HG03469 (cell line): Measurements from ENCODE around the gene IL2RA.

Source experiments
- ATAC-seq: cut with Tn5 transposase; IDR thresholded peaks from one replicate; pipeline ENCODE4 v1.9.1; 2021; ENCODE audit warnings: mild to moderate bottlenecking, moderate library complexity, moderate number of reproducible peaks; ENCODE audit not compliant: unreplicated experiment

Gene IL2RA

GRCh38 chr10:5989756-5990155 lies 72.4 kb downstream of the IL2RA start:
- ATAC-seq = no peak

GRCh38 chr10:5988336-5988920 lies 73.7 kb downstream of the IL2RA start:
- ATAC-seq = no peak

DNA sequence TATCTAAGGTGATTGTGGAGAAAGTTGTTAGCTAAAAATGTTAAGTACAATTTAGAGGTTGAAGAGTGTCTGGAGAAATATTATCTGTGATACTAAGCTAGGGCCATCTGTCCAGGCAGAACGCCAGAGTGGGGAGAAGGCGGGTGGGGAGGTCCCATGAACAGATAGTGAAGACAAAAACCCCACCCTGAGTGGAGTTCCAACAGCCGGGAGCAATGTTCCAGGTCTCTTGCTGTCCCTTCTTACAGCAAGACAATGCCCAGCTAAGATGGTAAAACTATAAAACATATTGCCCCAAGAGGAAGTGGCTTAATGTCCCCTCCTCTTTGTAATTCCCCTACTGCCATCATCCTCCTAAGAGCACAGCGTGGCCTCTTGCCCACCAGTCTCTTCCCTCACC lies 74.4 kb downstream of the IL2RA start:
- ATAC-seq = no peak

DNA sequence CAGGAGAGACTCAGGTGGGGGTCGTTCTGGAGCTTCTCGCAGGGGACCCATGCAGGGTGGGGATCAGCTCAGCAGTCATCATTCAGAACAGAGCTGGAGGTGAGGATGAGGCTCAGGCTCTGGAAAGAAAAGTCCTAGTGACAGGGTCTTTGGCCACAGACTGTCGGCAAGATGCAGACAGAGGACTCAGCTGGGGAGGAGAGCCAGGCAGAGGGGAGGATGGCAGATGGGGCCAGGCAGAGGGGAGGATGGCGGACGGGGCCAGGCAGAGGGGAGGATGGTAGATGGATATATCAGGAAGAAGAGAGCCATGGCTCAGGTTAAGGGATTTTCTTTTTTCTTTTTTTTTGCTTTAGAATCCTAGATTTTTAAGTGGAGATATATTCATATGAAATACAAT lies 77.1 kb downstream of the IL2RA start:
- ATAC-seq = no peak

- ATAC-seq = no peak
Measured at GRCh38 chr10:5983774-5984173, 78.4 kb downstream of the IL2RA start.

DNA sequence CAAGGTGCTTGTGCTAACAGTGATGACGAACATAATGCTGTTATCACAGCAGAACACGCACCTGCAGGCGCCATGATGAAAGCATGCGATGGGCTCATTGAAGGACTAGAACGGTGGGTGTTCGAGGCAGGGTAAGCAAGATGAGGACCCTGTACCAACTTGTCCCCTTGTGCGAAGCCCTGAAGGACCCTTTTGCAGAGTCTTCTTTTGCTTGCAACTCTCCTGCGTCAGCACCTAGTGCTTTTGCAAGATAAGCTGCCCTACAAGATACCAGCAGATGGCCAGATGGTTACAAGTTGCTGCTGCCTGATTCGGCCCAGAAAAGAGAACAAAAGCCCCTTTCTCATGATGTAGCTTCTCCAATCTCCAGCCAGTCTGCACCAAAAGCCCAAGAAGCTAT lies 80.6 kb downstream of the IL2RA start:
- no peak for ATAC-seq

- ATAC-seq = no peak
Measured at GRCh38 chr10:5978230-5978489, 84.0 kb downstream of the IL2RA start.

DNA sequence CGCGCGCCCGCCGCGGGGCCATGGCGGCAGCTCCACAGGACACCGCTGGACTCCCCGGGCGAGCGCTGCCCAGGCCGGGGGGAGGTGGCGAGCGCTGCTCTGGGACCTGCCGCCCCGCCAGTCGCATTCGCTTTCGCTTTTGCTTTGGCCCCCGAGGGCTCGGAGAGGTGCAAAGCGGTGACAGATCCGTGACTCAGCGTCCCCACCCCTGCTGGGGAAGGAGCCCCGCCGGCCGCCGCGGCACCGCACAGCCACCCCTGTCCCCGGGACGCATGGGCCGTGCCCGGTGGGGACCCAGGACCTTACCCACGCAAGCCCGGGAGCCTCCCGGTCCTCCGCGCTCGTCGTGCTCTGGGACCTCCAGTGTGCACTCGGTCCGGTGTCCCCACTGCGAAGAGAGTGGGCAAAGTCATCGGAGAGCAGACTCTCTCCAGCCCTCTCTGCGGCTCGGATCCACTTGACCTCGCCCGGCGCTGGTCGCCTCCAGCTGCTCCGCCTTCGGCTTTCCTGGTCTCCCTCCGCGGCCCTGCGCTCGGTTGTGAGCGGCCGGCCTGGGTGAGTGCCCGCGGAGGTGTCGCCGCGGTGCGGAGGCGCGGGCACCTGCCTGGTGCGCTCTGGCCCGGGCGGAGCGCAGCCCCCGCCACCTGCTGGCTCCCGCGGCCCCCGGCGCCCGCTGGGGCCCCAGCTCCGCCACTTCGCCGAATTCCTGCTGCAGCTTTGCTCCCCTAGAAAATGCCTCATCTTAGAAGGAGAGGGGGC lies 84.5 kb downstream of the IL2RA start, which contains the start of gene IL15RA:
IL15RA (minus strand) TSS at position 73 of the 759 bp plus-strand sequence; CDS start at position 22, 51 bp downstream.
- peak; percentile 29 for ATAC-seq

- ATAC-seq = peak; percentile 7
Measured at GRCh38 chr10:5976512-5977470, 85.4 kb downstream of the IL2RA start.

DNA sequence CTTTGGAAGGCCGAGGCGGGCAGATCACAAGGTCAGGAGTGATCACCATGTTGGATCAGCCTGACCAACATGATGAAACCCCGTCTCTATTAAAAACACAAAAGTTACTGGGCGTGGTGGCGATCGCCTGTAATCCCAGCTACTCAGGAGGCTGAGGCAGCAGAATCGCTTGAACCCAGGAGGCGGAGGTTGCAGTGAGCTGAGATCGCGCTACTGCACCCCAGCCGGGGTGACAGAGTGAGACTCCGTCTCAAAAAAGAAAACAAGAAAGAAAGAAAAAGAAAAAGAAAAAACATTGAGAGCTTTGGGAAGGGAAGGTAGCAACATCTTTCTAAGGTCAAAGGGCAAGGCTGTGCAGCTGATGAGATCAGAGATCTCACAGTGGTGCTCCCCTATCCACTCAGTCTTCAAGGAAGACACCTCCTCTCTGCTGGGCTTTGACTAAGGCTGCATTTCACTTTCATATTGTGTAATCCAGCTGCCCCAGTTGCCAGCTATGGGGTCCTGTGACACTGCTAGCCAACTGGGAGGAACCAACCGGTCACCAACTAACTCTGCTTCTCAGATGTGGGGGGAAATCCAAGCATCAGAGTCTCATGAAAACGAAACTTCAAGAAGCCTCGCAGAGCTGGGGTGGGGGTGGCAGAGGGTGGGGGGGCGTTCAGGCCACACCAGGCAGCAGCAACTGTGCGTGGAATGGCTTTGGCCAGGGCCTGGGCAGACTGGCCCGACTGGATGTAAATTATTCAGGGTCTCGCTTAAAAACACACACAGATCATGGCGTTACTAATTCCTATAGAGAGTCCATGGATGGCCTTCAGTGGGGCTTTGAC lies 86.3 kb downstream of the IL2RA start:
- peak; percentile 56 for ATAC-seq

DNA sequence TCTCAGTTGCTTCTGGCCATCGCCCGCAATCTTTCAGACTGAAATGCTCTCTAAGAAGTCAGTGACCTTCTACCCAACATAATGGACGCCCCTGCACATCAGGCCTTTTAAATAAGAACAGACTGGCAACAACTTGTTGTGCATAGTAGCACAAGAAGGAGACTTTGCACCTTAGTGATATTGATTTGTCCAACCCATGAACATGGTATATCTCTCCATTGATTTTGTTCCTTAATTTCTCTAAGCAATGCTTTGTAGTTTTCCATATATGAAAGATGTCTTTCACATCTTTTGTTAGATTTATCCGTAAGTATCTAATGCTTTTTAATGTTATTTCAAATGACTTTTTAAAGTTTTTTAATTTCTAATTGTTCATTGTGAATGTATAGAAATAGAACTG lies 89.1 kb downstream of the IL2RA start:
- no peak for ATAC-seq

DNA sequence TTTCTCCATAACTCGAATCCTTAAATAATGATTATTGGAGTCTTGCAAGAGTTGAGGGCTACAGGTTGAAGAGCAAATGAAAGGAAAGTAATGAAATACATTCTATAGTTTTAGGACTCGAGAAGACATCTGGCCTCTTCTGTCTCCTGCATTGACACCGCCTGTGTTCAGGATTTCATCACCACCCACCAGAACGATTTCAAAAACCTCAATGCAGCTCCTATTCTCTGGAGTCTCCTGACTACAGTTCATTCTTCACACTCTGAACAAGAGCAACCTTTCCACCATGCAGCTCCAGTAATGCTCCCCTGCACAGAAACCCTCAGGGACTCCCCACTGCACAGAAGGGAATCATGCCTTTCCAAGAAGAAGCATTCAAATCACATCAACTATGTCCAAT lies 90.3 kb downstream of the IL2RA start:
- no peak for ATAC-seq

DNA sequence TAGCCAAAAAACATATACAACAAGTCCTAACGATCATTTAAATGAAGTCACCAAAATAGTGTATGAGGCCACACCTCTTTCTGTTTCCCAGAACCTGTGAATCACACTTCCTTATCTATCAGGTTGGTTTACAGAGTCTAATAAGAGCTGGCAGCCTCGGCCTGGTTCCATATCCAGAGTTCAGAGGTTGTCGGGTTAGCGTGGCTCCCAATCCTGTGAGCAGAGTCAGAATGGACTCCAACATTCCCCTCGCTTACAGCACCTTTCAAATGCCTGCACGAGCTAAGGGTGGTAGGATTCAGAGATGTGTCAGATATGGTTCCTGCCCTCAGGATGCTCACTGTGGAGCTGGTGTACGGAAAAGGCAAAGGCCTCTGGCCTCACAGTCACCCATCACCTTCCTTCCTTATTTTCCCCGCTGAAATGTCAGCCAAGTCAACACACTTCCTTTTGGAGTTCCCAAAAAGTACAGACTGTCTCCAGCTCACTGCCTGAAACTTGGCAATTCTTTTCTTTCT lies 90.8 kb downstream of the IL2RA start:
- peak; percentile 29 for ATAC-seq

DNA sequence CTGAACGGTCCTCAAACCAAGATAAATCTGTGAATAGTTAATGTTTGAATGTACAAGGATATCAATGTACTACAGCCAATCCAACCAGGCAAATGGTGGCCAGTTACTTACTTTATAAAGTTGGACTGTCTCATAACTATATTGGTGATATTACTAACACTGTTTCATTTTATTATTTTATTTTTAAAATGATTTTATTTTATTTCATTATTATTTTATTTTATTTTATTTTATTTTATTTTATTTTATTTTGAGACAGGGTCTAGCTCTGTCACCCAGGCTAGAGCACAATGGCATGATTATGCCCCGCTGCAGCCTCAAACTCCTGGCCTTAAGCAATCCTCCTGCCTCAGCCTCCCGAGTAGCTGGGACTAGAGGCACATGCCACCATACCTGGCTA lies 91.6 kb downstream of the IL2RA start:
- ATAC-seq = no peak

DNA sequence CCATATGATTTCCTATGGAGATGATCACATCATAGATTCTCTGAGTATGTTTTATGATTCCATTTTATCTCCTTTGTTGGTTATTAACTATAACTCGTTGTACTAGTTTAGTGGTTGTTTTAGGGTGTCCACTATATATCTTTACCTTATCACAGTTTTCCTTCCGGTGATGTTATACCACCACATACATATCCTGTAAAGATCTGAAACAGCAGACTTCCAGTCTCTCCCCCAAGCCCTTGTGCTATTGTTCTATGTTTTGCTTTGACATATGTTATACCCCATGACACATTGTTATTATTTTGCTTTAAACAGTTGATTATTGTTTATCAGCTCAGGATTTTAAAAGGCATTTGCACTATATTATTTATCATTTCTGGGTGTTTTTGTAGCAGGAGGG lies 92.1 kb downstream of the IL2RA start:
- ATAC-seq = no peak

DNA sequence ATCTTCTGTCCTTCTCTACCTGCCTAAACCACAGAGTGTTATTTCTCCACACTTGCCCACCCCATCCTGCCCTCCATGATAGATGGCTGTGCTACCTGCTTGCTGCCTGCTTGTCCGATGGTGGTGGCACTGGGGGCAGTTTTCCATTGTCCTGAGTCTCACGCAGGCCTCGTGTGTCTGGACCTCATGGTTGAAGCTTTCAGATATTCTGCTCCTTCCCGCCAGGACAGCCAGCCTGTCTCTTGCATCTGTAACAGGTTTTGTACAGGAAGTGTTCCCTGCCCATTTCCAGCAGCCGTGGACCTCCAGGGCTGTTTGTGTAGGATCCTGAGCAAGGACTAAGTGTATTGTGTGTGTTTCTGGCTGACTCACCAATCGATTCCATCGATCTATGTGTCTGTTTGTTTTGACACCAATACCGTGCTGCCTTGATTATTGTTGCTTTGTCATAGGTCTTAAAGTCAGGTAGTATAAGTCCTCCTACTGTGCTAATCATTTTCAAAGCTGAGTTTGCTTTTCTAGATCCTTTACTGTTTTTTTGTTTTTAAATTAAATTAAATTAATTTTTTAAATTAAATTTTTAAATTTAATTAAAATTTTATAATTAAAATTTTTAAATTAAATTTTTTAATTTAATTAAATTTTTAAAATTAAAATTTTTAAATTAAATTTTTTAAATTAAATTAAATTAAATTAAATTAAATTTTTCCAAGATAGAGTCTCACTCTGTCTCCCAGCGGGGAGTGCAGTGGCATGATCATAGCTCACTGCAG lies 93.3 kb downstream of the IL2RA start:
- ATAC-seq = no peak

- no peak for ATAC-seq
Measured at GRCh38 chr10:5968037-5968680, 94.0 kb downstream of the IL2RA start.

DNA sequence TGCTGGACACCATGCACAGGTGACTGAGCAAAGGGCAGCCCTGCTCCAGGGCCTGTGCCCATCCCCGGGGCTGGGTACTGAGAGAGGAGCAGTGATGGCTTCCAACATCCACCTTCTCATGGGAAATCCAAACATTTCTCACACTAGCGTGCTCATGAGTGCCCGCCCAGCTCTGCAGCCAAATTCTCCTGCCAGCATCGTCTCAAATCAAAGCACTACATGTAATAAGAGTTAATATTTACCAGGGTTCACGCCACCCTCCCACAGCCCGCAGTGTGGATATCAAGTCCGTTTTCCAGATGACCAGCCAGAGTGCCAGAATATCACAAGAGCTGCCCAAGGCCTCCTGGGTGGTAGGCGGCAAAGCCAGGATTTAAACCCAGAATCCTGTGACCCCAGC lies 96.9 kb downstream of the IL2RA start:
- no peak for ATAC-seq

- ATAC-seq = no peak
Measured at GRCh38 chr10:5964736-5965135, 97.4 kb downstream of the IL2RA start.
